ENCODE measurements around the gene C11orf91.
"Not testable (repeated sequence)": the region's sequence is repeated elsewhere in the genome, so short reads cannot be mapped to it uniquely, and the experiment has no call there.

Gene C11orf91

DNA sequence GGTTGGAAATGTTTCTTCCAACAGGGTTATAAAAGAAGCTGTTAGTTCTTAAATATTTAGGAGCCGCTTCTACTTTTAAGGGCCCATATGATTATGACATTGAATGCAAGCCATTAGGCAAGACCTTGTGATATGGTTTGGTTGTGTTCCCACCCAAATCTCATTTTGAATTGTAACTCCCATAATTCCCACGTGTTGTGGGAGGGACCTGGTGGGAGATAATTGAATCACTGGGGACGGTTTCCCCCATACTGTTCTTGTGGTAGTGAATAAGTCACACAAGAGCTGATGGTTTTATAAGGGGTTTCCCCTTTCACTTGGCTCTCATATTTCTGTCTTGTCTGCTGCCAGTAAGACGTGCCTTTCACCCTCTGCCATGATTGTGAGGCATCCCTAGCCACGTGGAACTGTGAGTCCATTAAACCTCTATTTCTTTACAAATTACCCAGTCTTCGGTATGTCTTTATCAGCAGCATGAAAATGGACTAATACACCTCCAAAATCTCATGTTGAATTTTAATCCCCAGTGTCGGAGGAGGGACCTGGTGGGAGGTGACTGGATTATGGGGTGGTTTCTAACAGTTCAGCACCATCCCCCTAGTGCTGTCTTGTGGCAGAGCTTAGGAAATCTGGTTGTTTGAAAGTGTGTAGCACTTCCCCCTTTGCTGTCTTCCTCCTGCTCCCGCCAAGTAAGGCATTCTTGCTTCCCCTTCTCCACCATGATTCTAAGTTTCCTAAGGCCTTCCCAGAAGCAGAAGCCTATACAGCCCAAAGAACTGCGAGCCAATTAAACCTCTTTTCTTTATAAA lies 31.3 kb upstream of the C11orf91 start:
- no peak for DNase-seq (ENCODE audit: extremely low read depth, insufficient read length)
- no peak overlapping the region for H3K4me3 ChIP-seq (replicated peaks; ENCODE audit: low read depth, low read length)
- H3K36me3 ChIP-seq (ENCODE audit: control insufficient read depth, insufficient read depth, low read length): no peaks in the 10 kb centered on the region; the same call in none of the 2 replicates
- no peaks in the 10 kb centered on the region for H3K27me3 ChIP-seq (replicated peaks; ENCODE audit: control insufficient read depth, insufficient read depth, low read length)
- TF ChIP-seq, protein P1, sequence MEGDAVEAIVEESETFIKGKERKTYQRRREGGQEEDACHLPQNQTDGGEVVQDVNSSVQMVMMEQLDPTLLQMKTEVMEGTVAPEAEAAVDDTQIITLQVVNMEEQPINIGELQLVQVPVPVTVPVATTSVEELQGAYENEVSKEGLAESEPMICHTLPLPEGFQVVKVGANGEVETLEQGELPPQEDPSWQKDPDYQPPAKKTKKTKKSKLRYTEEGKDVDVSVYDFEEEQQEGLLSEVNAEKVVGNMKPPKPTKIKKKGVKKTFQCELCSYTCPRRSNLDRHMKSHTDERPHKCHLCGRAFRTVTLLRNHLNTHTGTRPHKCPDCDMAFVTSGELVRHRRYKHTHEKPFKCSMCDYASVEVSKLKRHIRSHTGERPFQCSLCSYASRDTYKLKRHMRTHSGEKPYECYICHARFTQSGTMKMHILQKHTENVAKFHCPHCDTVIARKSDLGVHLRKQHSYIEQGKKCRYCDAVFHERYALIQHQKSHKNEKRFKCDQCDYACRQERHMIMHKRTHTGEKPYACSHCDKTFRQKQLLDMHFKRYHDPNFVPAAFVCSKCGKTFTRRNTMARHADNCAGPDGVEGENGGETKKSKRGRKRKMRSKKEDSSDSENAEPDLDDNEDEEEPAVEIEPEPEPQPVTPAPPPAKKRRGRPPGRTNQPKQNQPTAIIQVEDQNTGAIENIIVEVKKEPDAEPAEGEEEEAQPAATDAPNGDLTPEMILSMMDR (IDR thresholded peaks at IDR 0.05; ENCODE audit: insufficient read depth, low read length, poor library complexity, severe bottlenecking): no peak

DNA sequence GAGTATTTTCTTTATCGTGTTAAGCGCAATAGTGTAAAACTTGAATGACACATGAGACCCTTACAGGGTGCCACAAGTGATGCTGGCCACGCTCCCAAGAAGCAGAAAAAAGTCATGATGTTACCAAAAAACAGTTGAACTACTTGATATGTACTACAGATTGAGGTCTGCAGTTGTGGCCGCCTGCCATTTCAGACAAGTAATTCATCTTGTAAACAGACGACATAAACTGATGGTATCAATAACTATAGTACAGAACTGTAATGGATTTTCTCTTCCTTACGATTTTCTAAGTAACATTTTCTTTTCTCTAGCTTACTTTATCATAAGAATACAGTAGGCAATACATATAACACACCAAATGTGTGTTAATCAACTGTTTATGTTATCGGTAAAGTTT lies 30.1 kb upstream of the C11orf91 start:
- TF ChIP-seq, protein P1 (IDR thresholded peaks at IDR 0.05; ENCODE audit: insufficient read depth, low read length, poor library complexity, severe bottlenecking): no peak
- Histone ChIP-seq H3K4me3 (replicated peaks; ENCODE audit: low read depth, low read length) (no peak overlapping the region), H3K27me3 (replicated peaks; ENCODE audit: control insufficient read depth, insufficient read depth, low read length) (no peaks in the 10 kb centered on the region), H3K36me3 (ENCODE audit: control insufficient read depth, insufficient read depth, low read length) (no peaks in the 10 kb centered on the region; the same call in none of the 2 replicates)
- DNase-seq (ENCODE audit: extremely low read depth, insufficient read length): no peak

DNA sequence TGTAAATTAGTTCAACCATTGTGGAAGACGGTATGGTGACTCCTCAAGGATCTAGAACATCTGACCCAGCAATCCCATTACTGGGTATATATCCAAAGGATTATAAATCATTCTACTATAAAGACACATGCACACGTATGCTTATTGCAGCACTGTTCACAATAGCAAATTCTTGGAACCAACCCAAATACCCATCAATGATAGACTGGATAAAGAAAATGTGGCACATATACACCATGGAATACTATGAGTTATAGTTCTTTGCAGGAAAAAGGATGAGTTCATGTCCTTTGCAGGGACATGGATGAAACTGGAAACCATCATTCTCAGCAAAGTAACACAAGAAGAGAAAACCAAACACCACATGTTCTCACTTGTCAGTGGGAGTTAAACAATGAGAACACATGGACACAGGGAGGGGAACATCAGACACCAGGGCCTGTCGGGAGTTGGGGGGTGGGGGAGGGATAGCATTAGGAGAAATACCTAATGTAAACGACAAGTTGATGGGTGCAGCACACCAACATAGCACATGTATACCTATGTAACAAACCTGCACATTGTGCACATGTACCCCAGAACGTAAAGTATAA lies 28.5 kb upstream of the C11orf91 start:
- H3K36me3 ChIP-seq (ENCODE audit: control insufficient read depth, insufficient read depth, low read length); DNase-seq (ENCODE audit: extremely low read depth, insufficient read length); H3K27me3 ChIP-seq (replicated peaks; ENCODE audit: control insufficient read depth, insufficient read depth, low read length); H3K4me3 ChIP-seq (replicated peaks; ENCODE audit: low read depth, low read length): not testable (repeated sequence)

DNA sequence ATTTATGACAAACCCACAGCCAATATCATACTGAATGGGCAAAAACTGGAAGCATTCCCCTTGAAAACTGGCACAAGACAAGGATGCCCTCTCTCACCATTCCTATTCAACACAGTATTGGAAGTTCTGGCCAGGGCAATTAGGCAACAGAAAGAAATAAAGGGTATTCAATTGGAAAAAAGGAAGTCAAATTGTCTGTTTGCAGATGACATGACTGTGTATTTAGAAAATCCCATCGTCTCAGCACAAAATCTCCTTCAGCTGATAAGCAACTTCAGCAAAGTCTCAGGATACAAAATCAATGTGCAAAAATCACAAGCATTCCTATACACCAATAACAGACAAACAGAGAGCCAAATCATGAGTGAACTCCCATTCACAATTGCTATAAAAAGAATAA lies 26.9 kb upstream of the C11orf91 start:
- H3K4me3 ChIP-seq (replicated peaks; ENCODE audit: low read depth, low read length); H3K36me3 ChIP-seq (ENCODE audit: control insufficient read depth, insufficient read depth, low read length); DNase-seq (ENCODE audit: extremely low read depth, insufficient read length); H3K27me3 ChIP-seq (replicated peaks; ENCODE audit: control insufficient read depth, insufficient read depth, low read length): not testable (repeated sequence)

DNA sequence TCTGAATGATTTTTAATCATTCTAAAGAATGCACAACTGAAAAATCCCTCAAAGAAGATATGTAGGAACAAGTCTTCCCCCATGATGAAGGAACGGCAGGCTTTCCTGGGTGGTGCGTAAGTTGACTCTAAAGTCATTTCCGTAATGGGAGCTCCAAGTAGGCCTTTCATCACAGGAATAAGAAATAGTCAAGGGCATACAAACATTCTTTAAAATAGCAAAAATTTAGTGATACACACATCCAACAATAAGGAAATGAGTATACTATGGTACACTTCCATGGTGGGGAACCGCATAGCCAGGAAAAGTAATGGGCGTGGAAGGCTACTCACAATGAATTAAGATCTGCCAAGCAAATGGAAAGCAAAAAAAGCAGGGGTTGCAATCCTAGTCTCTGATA lies 24.9 kb upstream of the C11orf91 start:
- DNase-seq (ENCODE audit: extremely low read depth, insufficient read length): no peak
- H3K4me3 ChIP-seq (replicated peaks; ENCODE audit: low read depth, low read length): no peak overlapping the region
- H3K36me3 ChIP-seq (ENCODE audit: control insufficient read depth, insufficient read depth, low read length): peaks cover 9% of the 10 kb centered on the region
- TF ChIP-seq, protein P1 (IDR thresholded peaks at IDR 0.05; ENCODE audit: insufficient read depth, low read length, poor library complexity, severe bottlenecking): no peak
- H3K27me3 ChIP-seq (replicated peaks; ENCODE audit: control insufficient read depth, insufficient read depth, low read length): no peaks in the 10 kb centered on the region

DNA sequence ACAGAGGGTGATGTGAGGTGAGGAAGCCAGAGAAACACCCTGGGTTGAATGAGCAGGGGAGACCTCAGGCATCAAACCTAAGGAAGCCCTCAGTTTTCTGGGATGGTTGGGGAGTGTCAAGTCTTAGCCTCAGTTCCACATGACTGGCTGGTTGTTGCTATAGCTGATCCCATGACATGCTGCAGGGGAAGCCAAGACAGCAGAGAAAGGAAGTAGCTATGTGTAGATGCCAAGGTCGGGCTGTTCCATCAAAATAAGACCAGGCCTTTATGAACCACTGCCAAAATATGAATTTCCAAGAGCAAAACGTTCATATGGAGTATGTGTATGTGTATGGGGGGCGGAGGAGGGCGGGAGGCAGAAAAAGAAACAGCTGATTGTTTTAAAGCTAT lies 24.0 kb upstream of the C11orf91 start:
- Histone ChIP-seq H3K27me3 (replicated peaks; ENCODE audit: control insufficient read depth, insufficient read depth, low read length) (no peaks in the 10 kb centered on the region), H3K4me3 (replicated peaks; ENCODE audit: low read depth, low read length) (no peak overlapping the region), H3K36me3 (ENCODE audit: control insufficient read depth, insufficient read depth, low read length) (peaks cover 9% of the 10 kb centered on the region)
- no peak for DNase-seq (ENCODE audit: extremely low read depth, insufficient read length)
- TF ChIP-seq, protein P1 (IDR thresholded peaks at IDR 0.05; ENCODE audit: insufficient read depth, low read length, poor library complexity, severe bottlenecking): no peak
